GM23338 (cell line): ENCODE results near the gene LRMDA. TPM values are rescaled to one million over a fixed set of nuclear protein-coding genes. Genes with fewer than 3 reads are reported as not detected.
A peak's percentile ranks its signal among the peaks of the same experiment; 100 is the strongest.

Source experiments
- ATAC-seq: fragments of 200-7000 bp; cut with Tn5 transposase; 3 replicates; pipeline ENCODE4 v1.9.1; 2020
- DNase-seq: peaks from one replicate; pipeline ENCODE4 v3.0.0-alpha.2; 2015; ENCODE audit warnings: low spot score
- H2AFZ ChIP-seq: fragments of 200-600 bp; sonication (generic); 2 replicates; pipeline ENCODE4 v1.8.0; 2016; ENCODE audit warnings: antibody characterized with exemption, mild to moderate bottlenecking, moderate library complexity
- H3F3A ChIP-seq: fragments of 200-600 bp; sonication (generic); replicated peaks from 2 replicates; pipeline ENCODE4 v1.8.0; 2017; ENCODE audit warnings: antibody characterized with exemption, mixed run types, low read depth
- H3K27ac ChIP-seq: fragments of 200-600 bp; sonication (generic); 2 replicates; pipeline ENCODE4 v1.6.1; 2016; ENCODE audit warnings: low read depth
- H3K27me3 ChIP-seq: fragments of 200-600 bp; sonication (generic); 2 replicates; pipeline ENCODE4 v1.8.0; 2016; ENCODE audit warnings: mild to moderate bottlenecking, mixed run types, moderate library complexity; ENCODE audit not compliant: insufficient read depth
- H3K36me3 ChIP-seq: fragments of 200-600 bp; sonication (generic); 2 replicates; pipeline ENCODE4 v1.8.0; 2016; ENCODE audit warnings: mild to moderate bottlenecking; ENCODE audit not compliant: insufficient read depth
- H3K4me1 ChIP-seq: fragments of 200-600 bp; sonication (generic); 2 replicates; pipeline ENCODE4 v1.8.0; 2016; ENCODE audit warnings: mild to moderate bottlenecking, moderate library complexity; ENCODE audit not compliant: insufficient read depth
- H3K4me2 ChIP-seq: fragments of 200-600 bp; sonication (generic); 2 replicates; pipeline ENCODE4 v1.7.1; 2017; ENCODE audit warnings: mixed run types
- H3K4me3 ChIP-seq: fragments of 200-600 bp; sonication (generic); 2 replicates; pipeline ENCODE4 v1.6.1; 2016; ENCODE audit warnings: mixed run types
- H3K79me2 ChIP-seq: fragments of 200-600 bp; sonication (generic); replicated peaks from 2 replicates; pipeline ENCODE4 v1.8.0; 2017; ENCODE audit warnings: mild to moderate bottlenecking; ENCODE audit not compliant: insufficient read depth
- H3K9me2 ChIP-seq: fragments of 200-600 bp; sonication (generic); 2 replicates; pipeline ENCODE4 v1.8.0; 2017; ENCODE audit not compliant: insufficient read depth
- H4K20me1 ChIP-seq: fragments of 200-600 bp; sonication (generic); replicated peaks from 2 replicates; pipeline ENCODE4 v1.8.0; 2017; ENCODE audit warnings: mild to moderate bottlenecking; ENCODE audit not compliant: insufficient read depth
- H3K27ac Mint-ChIP-seq: 2 replicates; pipeline ENCODE4 v1.8.0; 2020; ENCODE audit warnings: inconsistent platforms, mild to moderate bottlenecking, moderate library complexity, mixed read lengths
- H3K27me3 Mint-ChIP-seq: 3 replicates; pipeline ENCODE4 v1.8.0; 2022; ENCODE audit warnings: low read depth, mild to moderate bottlenecking, moderate library complexity, mixed read lengths, inconsistent platforms; ENCODE audit not compliant: insufficient read depth, poor library complexity
- H3K36me3 Mint-ChIP-seq: 3 replicates; pipeline ENCODE4 v1.8.0; 2021; ENCODE audit warnings: low read depth, mild to moderate bottlenecking, inconsistent platforms, moderate library complexity, mixed read lengths
- H3K4me1 Mint-ChIP-seq: 3 replicates; pipeline ENCODE4 v1.8.0; 2020; ENCODE audit warnings: mild to moderate bottlenecking, inconsistent platforms, mixed read lengths
- H3K4me3 Mint-ChIP-seq: 3 replicates; pipeline ENCODE4 v1.8.0; 2021; ENCODE audit warnings: moderate library complexity, mild to moderate bottlenecking, inconsistent platforms, mixed read lengths
- H3K9me3 Mint-ChIP-seq: 3 replicates; pipeline ENCODE4 v1.8.0; 2020; ENCODE audit warnings: moderate library complexity, mild to moderate bottlenecking, inconsistent platforms, mixed read lengths
- CREB1 ChIP-seq: fragments of 250-450 bp; sonication (Bioruptor Pico); IDR thresholded peaks from 2 replicates; pipeline ENCODE4 v1.5.0; 2020; ENCODE audit warnings: low read depth, mild to moderate bottlenecking, moderate library complexity
- CTCF ChIP-seq, 2 experiments: fragments of 200-600 bp in 1 of 2; sonication (generic) in 1 of 2; conservative IDR thresholded peaks; 2 replicates each; pipeline versions ENCODE4 v1.5.1 to v1.6.1; 2016 to 2017; ENCODE audit warnings: antibody characterized with exemption in 2 of 2, low read depth in 2 of 2, mild to moderate bottlenecking in 2 of 2, moderate library complexity in 1 of 2
- EZH2 ChIP-seq: fragments of 200-600 bp; sonication (generic); IDR thresholded peaks from one replicate; pipeline ENCODE4 v1.8.0; 2017; ENCODE audit warnings: antibody characterized with exemption, mild to moderate bottlenecking, low read depth; ENCODE audit not compliant: unreplicated experiment
- EZH2phosphoT487 ChIP-seq: fragments of 200-600 bp; sonication (generic); IDR thresholded peaks from one replicate; pipeline ENCODE4 v1.8.1; 2018; ENCODE audit warnings: antibody characterized with exemption; ENCODE audit not compliant: unreplicated experiment
- JUNB ChIP-seq: IDR thresholded peaks from one replicate; pipeline ENCODE4 v1.6.1; 2016; ENCODE audit warnings: antibody characterized with exemption; ENCODE audit not compliant: unreplicated experiment
- NANOG ChIP-seq: IDR thresholded peaks from 2 replicates; pipeline ENCODE4 v1.6.1; 2016; ENCODE audit warnings: antibody characterized with exemption, borderline replicate concordance
- STAT1 ChIP-seq: IDR thresholded peaks from one replicate; pipeline ENCODE4 v1.6.1; 2016; ENCODE audit warnings: antibody characterized with exemption; ENCODE audit not compliant: unreplicated experiment
- ZNF114 ChIP-seq: fragments of 250-450 bp; sonication (Bioruptor Pico); IDR thresholded peaks from 2 replicates; pipeline ENCODE4 v1.5.0; 2020; ENCODE audit warnings: mild to moderate bottlenecking, moderate library complexity
- ZNF331 ChIP-seq: fragments of 250-450 bp; sonication (Bioruptor Pico); IDR thresholded peaks from 2 replicates; pipeline ENCODE4 v1.5.0; 2020; ENCODE audit warnings: low read depth, mild to moderate bottlenecking, moderate library complexity
- ZNF462 ChIP-seq: fragments of 250-450 bp; sonication (Bioruptor Pico); IDR thresholded peaks from 2 replicates; pipeline ENCODE4 v1.5.0; 2020; ENCODE audit warnings: mild to moderate bottlenecking, moderate library complexity
- polyA plus RNA-seq: library from polyadenylated mRNA; unstranded; fragments of >200 nt; fragmentation: Nextera tagmentation; extraction: Ambion mirVana; gene quantifications from 2 replicates; pipeline ENCODE4 v1.2.1, GENCODE V29; 2016
- total RNA-seq: library from RNA; depleted of rRNA; stranded (reverse); fragments of >200 nt; shearing (Covaris generic); gene quantifications from 2 replicates; pipeline ENCODE4 v1.2.3, GENCODE V29; 2014

Gene LRMDA
- total and polyA plus RNA-seq, 2 experiments from 2014 or later: 0.90 to 1.8 TPM

- TF ChIP-seq CTCF (conservative IDR thresholded peaks at IDR 0.05; ENCODE audit: low read depth in 2 of 2): no peak
- no peak for TF ChIP-seq JUNB
- no peak for TF ChIP-seq EZH2phosphoT487
These were observed 568.2 kb downstream of the LRMDA start (continued) for GRCh38 chr10:75999515-76000209.

GRCh38 chr10:76000550-76000949 is 569.1 kb downstream of the LRMDA start:
- Histone ChIP-seq H3K4me2 (no peak overlapping the region), H3K36me3 (no peaks in the 10 kb centered on the region), H3K4me1 (peaks cover 21% of the 10 kb centered on the region), H3F3A (no peaks in the 10 kb centered on the region), H3K79me2 (no peaks in the 10 kb centered on the region), H4K20me1 (no peaks in the 10 kb centered on the region), H3K4me3 (no peak overlapping the region), H2AFZ (0 out of 2 replicates have a peak overlapping the region, but pooled peaks have one; percentile 10), H3K27me3 (no peaks in the 10 kb centered on the region), H3K9me2 (peaks cover under 1% of the 10 kb centered on the region; the same call in 1 of the 2 replicates), H3K27ac (no peak overlapping the region)
- Mint-ChIP-seq H3K9me3 (no peaks in the 10 kb centered on the region; the same call in 2 of the 3 replicates), H3K4me3 (no peak overlapping the region), H3K36me3 (no peaks in the 10 kb centered on the region), H3K27ac (no peak overlapping the region), H3K4me1 (peaks cover 19% of the 10 kb centered on the region), H3K27me3 (peaks cover 15% of the 10 kb centered on the region)
- ATAC-seq (no peak), DNase-seq (no peak)
- TF ChIP-seq ZNF331 (no peak), EZH2 (no peak), STAT1 (no peak), ZNF462 (CRISPR knock-in tag) (no peak), ZNF114 (CRISPR knock-in tag) (no peak), NANOG (no peak), CTCF (conservative IDR thresholded peaks at IDR 0.05; ENCODE audit: low read depth in 2 of 2) (no peak), CREB1 (no peak)
